ENCODE measurements around the gene ADH1A.
"Not testable (repeated sequence)": the region's sequence is repeated elsewhere in the genome, so short reads cannot be mapped to it uniquely, and the experiment has no call there.

Gene ADH1A

GRCh38 chr4:99276417-99276816 lies 14.4 kb downstream of the ADH1A start:
- DNase-seq = no peak

- no peak for DNase-seq
Observed at GRCh38 chr4:99275885-99276284, 14.9 kb downstream of the ADH1A start.

GRCh38 chr4:99275050-99275449 lies 15.7 kb downstream of the ADH1A start:
- no peak for DNase-seq

- DNase-seq = no peak
Observed at GRCh38 chr4:99273704-99274103, 17.1 kb downstream of the ADH1A start.

- DNase-seq = no peak
Observed at GRCh38 chr4:99264927-99265326, 25.9 kb downstream of the ADH1A start.

- DNase-seq = no peak
Observed at GRCh38 chr4:99252746-99253145, 38.0 kb downstream of the ADH1A start.

- no peak for DNase-seq
Observed at GRCh38 chr4:99248714-99249113, 42.1 kb downstream of the ADH1A start.

GRCh38 chr4:99235955-99236354 lies 54.8 kb downstream of the ADH1A start:
- no peak for DNase-seq

GRCh38 chr4:99234331-99235010 lies 56.3 kb downstream of the ADH1A start:
- DNase-seq = no peak

- not testable (repeated sequence) for DNase-seq
Observed at GRCh38 chr4:99233397-99233796, 57.4 kb downstream of the ADH1A start.

- DNase-seq = not testable (repeated sequence)
Observed at GRCh38 chr4:99228706-99229105, 62.1 kb downstream of the ADH1A start.

- not testable (repeated sequence) for DNase-seq
Observed at GRCh38 chr4:99227646-99228045, 63.1 kb downstream of the ADH1A start.
